ENCODE measurements around the gene ATP6V0A1. TPM values are rescaled to one million over a fixed set of nuclear protein-coding genes. Genes with fewer than 3 reads are reported as not detected.

Gene ATP6V0A1
- total and polyA plus RNA-seq, 8 donors = 22.8 to 55.9 (median 33.2) TPM

DNA sequence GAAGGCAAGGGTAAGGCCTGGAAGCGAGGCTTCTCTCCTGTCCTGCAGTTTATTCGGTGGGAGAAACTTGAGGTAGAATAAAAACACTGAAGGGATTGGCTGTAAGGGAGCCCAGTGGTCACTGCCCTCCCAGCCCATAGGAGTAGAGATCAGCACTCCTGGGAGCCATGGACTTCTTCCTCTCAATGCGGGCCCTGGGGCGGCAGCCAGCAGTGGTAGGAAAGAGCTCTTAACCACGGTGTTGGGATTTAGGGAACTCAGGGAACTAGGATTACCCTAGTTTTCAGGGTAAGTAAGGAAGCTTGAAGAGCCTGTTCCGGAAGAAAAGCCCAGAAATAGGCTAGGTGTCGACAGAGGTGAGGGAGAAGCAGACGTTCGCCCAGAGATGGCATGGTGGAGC is 53.6 kb downstream of the ATP6V0A1 start:
- Histone ChIP-seq H3K9me3 (no peaks in the 10 kb centered on the region), H3K4me1 (no peaks in the 10 kb centered on the region), H3K4me3 (no peak overlapping the region), H3K27ac (no peak overlapping the region), H3K27me3 (no peaks in the 10 kb centered on the region), H3K36me3 (peaks cover 0 to 25% (median 0%) of the 10 kb centered on the region in 3 donors)
- no peak for ATAC-seq
- TF ChIP-seq, protein P1, sequence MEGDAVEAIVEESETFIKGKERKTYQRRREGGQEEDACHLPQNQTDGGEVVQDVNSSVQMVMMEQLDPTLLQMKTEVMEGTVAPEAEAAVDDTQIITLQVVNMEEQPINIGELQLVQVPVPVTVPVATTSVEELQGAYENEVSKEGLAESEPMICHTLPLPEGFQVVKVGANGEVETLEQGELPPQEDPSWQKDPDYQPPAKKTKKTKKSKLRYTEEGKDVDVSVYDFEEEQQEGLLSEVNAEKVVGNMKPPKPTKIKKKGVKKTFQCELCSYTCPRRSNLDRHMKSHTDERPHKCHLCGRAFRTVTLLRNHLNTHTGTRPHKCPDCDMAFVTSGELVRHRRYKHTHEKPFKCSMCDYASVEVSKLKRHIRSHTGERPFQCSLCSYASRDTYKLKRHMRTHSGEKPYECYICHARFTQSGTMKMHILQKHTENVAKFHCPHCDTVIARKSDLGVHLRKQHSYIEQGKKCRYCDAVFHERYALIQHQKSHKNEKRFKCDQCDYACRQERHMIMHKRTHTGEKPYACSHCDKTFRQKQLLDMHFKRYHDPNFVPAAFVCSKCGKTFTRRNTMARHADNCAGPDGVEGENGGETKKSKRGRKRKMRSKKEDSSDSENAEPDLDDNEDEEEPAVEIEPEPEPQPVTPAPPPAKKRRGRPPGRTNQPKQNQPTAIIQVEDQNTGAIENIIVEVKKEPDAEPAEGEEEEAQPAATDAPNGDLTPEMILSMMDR (IDR thresholded peaks at IDR 0.05) = no peak
- intact Hi-C loops (cut with DNase I) = loop anchor here in 1 of 3 donors (10.0 kb wide), 1 partner anchor 187 kb away; no protein-coding TSS in a partner anchor
- DNase-seq = no peak
- WGBS, 2 donors = 88 to 92% methylated on average over 9 of the region's 9 CpGs
- no peak for FAIRE-seq

DNA sequence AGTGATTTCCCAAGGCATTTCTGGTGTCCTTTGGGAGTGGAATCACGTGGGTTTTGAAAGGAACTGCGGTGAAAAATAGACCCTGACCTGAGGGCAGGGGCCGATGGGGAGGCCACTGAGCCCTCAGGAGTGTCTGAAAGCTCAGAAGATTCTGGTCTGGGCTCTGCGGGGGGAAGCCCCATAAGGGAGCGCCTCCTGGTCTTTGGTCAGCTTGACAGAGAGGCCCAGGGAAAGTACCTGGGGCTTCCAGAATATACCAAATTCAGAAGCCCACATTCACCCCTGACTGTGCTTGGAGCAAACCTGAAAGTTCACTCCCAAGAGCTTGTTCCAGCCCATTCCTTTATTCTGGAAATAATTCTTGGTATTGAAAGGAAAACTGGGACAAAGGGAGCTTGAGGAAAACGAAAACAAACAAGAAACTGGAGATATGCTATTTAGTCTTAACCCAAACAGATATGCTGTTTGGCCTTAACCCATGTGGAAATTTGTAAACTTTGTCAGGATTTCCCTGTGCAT is 54.1 kb downstream of the ATP6V0A1 start:
- intact Hi-C loops (cut with DNase I) = loop anchor here in 1 of 3 donors (10.0 kb wide), 1 partner anchor 188 kb away; no protein-coding TSS in a partner anchor
- ATAC-seq (peak in 1 of 4 donors; percentile 6), FAIRE-seq (no peak), DNase-seq (no peak)
- Histone ChIP-seq H3K27me3 (no peaks in the 10 kb centered on the region), H3K4me1 (peaks cover 0 to 2% (median 0%) of the 10 kb centered on the region in 3 donors), H3K36me3 (peaks cover 0 to 25% (median 0%) of the 10 kb centered on the region in 3 donors), H3K9me3 (no peaks in the 10 kb centered on the region), H3K4me3 (no peak overlapping the region), H3K27ac (no peak overlapping the region)
- 72 to 77% methylated on average over 6 of the region's 6 CpGs for WGBS, 2 donors
- TF ChIP-seq, protein P1 (IDR thresholded peaks at IDR 0.05) = no peak

- Histone ChIP-seq H3K27ac (no peak overlapping the region), H3K4me1 (peaks cover 0 to 8% (median 2%) of the 10 kb centered on the region in 3 donors), H3K36me3 (peaks cover 0 to 22% (median 0%) of the 10 kb centered on the region in 3 donors), H3K4me3 (no peak overlapping the region), H3K27me3 (no peaks in the 10 kb centered on the region), H3K9me3 (no peaks in the 10 kb centered on the region)
- intact Hi-C loops (cut with DNase I) = loop anchor here in 1 of 3 donors (10.0 kb wide), 1 partner anchor 189 kb away; no protein-coding TSS in a partner anchor
- WGBS, 2 donors = 96 to 97% methylated on average over 11 of the region's 11 CpGs
- no peak for ATAC-seq
- no peak for DNase-seq
- TF ChIP-seq, protein P1 (IDR thresholded peaks at IDR 0.05) = no peak
- FAIRE-seq = no peak
Measured at GRCh38 chr17:42513686-42514085, 55.0 kb downstream of the ATP6V0A1 start.

- Histone ChIP-seq H3K4me1 (peaks cover 4 to 13% (median 6%) of the 10 kb centered on the region in 3 donors), H3K36me3 (peaks cover 0 to 16% (median 0%) of the 10 kb centered on the region in 3 donors), H3K4me3 (no peak overlapping the region), H3K27me3 (no peaks in the 10 kb centered on the region), H3K9me3 (no peaks in the 10 kb centered on the region), H3K27ac (no peak overlapping the region)
- DNase-seq = no peak
- no peak for FAIRE-seq
- 95 to 98% methylated on average over 10 to 11 of the region's 11 CpGs for WGBS, 2 donors
- ATAC-seq = no peak
- TF ChIP-seq, protein P1 (IDR thresholded peaks at IDR 0.05) = no peak
- intact Hi-C loops (cut with DNase I) = loop anchor here in 1 of 3 donors (10.0 kb wide), 1 partner anchor 189 kb away; no protein-coding TSS in a partner anchor
Measured at GRCh38 chr17:42514279-42514678, 55.6 kb downstream of the ATP6V0A1 start.

DNA sequence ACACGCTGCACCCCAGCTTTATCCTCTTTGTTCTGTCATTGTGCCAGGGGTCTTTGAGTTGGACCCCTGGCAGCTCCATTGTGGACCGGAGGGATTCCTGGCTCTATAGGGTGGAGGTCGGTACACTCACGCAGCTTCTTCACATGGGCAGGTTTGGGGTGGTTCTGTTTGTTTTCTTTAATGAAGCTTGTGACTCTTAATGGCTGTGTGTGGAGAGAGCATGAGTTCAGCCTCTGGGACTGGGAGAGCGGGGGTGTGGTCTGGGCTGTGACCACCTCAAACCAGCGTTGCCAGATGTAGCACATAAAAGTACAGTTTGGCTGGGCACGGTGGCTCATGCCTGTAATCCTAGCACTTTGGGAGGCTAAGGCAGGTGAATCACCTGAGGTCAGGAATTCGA is 56.2 kb downstream of the ATP6V0A1 start:
- Histone ChIP-seq H3K4me1 (peaks cover 6 to 19% (median 8%) of the 10 kb centered on the region in 3 donors), H3K36me3 (peaks cover 0 to 11% (median 0%) of the 10 kb centered on the region in 3 donors), H3K27me3 (no peaks in the 10 kb centered on the region), H3K4me3 (no peak overlapping the region), H3K27ac (no peak overlapping the region), H3K9me3 (no peaks in the 10 kb centered on the region)
- intact Hi-C loops (cut with DNase I) = loop anchor here in 2 of 3 donors (5.0 to 10.0 kb wide), 2 partner anchors 93 to 190 kb away; partner anchors contain the start of gene CAVIN1 (in 1 of the 2)
- DNase-seq = no peak
- TF ChIP-seq, protein P1 (IDR thresholded peaks at IDR 0.05) = no peak
- no peak for ATAC-seq
- no peak for FAIRE-seq
- WGBS, 2 donors = 92% methylated on average over 8 of the region's 8 CpGs

Measured in pancreas (tissue), 10 donors.